CD8-positive, alpha-beta memory T cell (primary cell): ENCODE results near the gene HABP4. TPM values are rescaled to one million over a fixed set of nuclear protein-coding genes. Genes with fewer than 3 reads are reported as not detected.

Experiments
- CTCF ChIA-PET: fragments of 350-600 bp; sonication (Branson Sonifier 250); formaldehyde crosslinking; loops from one replicate; lab custom pipeline; 2021; ENCODE audit warnings: antibody characterized with exemption; lab: Charles Lee
- POLR2A ChIA-PET: fragments of 350-600 bp; sonication (Branson Sonifier 250); formaldehyde crosslinking; loops from one replicate; lab custom pipeline; 2021; ENCODE audit warnings: antibody characterized with exemption; lab: Charles Lee
- DNase-seq, 5 donors: peaks; one replicate each; pipeline versions ENCODE4 v3.0.0 to v3.0.0-alpha.2; 2020 to 2022; ENCODE audit warnings: mixed read lengths in 1 of 5
- H3K27ac ChIP-seq: one replicate; pipeline ENCODE4 v1.7.0; 2013; ENCODE audit warnings: low read depth, mild to moderate bottlenecking, low read length, moderate library complexity
- H3K27me3 ChIP-seq: 2 replicates; pipeline ENCODE4 v1.7.0; 2013; ENCODE audit warnings: low read length, mild to moderate bottlenecking; ENCODE audit not compliant: insufficient read depth, poor library complexity, severe bottlenecking
- H3K36me3 ChIP-seq: 2 replicates; pipeline ENCODE4 v1.7.0; 2013; ENCODE audit warnings: mild to moderate bottlenecking, low read length, moderate library complexity; ENCODE audit not compliant: insufficient read depth
- H3K4me1 ChIP-seq: 2 replicates; pipeline ENCODE4 v1.7.0; 2013; ENCODE audit warnings: mild to moderate bottlenecking, low read length, moderate library complexity; ENCODE audit not compliant: insufficient read depth
- H3K4me3 ChIP-seq: 2 replicates; pipeline ENCODE4 v1.7.0; 2013; ENCODE audit warnings: mild to moderate bottlenecking, low read length
- H3K9me3 ChIP-seq: 2 replicates; pipeline ENCODE4 v1.7.0; 2013; ENCODE audit warnings: mild to moderate bottlenecking, low read length
- H3K27ac Mint-ChIP-seq, 8 donors: one replicate each; pipeline ENCODE4 v1.8.0; 2020 to 2021; ENCODE audit warnings: mixed read lengths in 8 of 8, mild to moderate bottlenecking in 6 of 8, inconsistent platforms in 3 of 8, moderate library complexity in 3 of 8
- H3K27me3 Mint-ChIP-seq, 2 donors: one replicate each; pipeline ENCODE4 v1.8.0; 2020 to 2021; ENCODE audit warnings: mixed read lengths in 2 of 2, mild to moderate bottlenecking in 1 of 2, moderate library complexity in 1 of 2
- H3K36me3 Mint-ChIP-seq, 3 donors: one replicate each; pipeline ENCODE4 v1.8.0; 2020 to 2021; ENCODE audit warnings: mixed read lengths in 3 of 3, inconsistent platforms in 1 of 3, mild to moderate bottlenecking in 1 of 3
- H3K4me1 Mint-ChIP-seq, 3 donors: one replicate each; pipeline ENCODE4 v1.8.0; 2020 to 2021; ENCODE audit warnings: mixed read lengths in 3 of 3, inconsistent platforms in 1 of 3, mild to moderate bottlenecking in 1 of 3
- H3K4me3 Mint-ChIP-seq, 7 donors: one replicate each; pipeline ENCODE4 v1.8.0; 2020 to 2021; ENCODE audit warnings: mixed read lengths in 7 of 7, mild to moderate bottlenecking in 6 of 7, moderate library complexity in 4 of 7, inconsistent platforms in 2 of 7
- H3K9me3 Mint-ChIP-seq, 5 donors: one replicate each; pipeline ENCODE4 v1.8.0; 2020 to 2022; ENCODE audit warnings: mixed read lengths in 5 of 5, mild to moderate bottlenecking in 3 of 5, moderate library complexity in 2 of 5, inconsistent platforms in 1 of 5
- polyA plus RNA-seq: library from polyadenylated mRNA; unstranded; fragments of 300-500 nt; fragmentation: Illumina TruSeq; gene quantifications from one replicate; pipeline ENCODE4 v1.2.3, GENCODE V29; 2021
- total RNA-seq, 2 experiments: library from RNA; stranded (reverse); gene quantifications; one replicate each; pipeline ENCODE4 v1.2.3, GENCODE V29; 2021

Gene HABP4
- total and polyA plus RNA-seq, 3 experiments from 2014 or later, result 20.4 to 24.1 (median 21.0) TPM

GRCh38 chr9:96464426-96464825 is 14.5 kb downstream of the HABP4 start:
- H3K27ac ChIP-seq, result no peak overlapping the region

DNA sequence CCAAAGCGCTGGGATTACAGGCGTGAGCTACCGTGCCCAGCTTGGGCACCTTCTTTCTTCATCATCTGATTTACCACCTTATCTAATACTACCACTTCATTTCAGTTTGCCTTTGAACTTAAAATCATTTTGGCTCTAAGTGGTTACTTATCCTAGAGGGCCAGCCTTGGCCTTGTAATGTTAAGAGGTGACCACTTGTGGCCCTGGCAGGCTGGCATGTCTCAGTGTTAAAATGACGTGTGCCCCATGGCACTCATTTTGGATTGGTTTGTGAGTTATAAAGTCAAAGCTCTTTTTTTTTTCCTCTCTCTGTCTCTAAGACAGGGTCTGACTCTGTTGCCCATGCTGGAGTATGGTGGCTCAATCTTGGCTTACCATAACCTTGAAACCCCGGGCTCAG is 17.8 kb downstream of the HABP4 start:
- H3K36me3 ChIP-seq, result peaks cover 11% of the 10 kb centered on the region
- Mint-ChIP-seq H3K4me1 (peaks cover 0 to 2% (median 0%) of the 10 kb centered on the region in 3 donors), H3K36me3 (peaks cover 0 to 72% (median 13%) of the 10 kb centered on the region in 3 donors), H3K4me3 (no peak overlapping the region), H3K27me3 (no peaks in the 10 kb centered on the region), H3K9me3 (no peaks in the 10 kb centered on the region), H3K27ac (peak overlapping the region in 1 of 8 donors; percentile 86)
- CTCF ChIA-PET, result no interaction called here
- no peak for DNase-seq
- POLR2A ChIA-PET, result no interaction called here
- H3K4me3 ChIP-seq, result no peak overlapping the region
- no peak overlapping the region for H3K27ac ChIP-seq
- no peaks in the 10 kb centered on the region for H3K4me1 ChIP-seq
- no peaks in the 10 kb centered on the region for H3K9me3 ChIP-seq
- H3K27me3 ChIP-seq, result no peaks in the 10 kb centered on the region

More at GRCh38 chr9:96464426-96464825, 14.5 kb downstream of the HABP4 start:
- Histone ChIP-seq H3K27me3 (no peaks in the 10 kb centered on the region), H3K4me1 (no peaks in the 10 kb centered on the region), H3K9me3 (no peaks in the 10 kb centered on the region), H3K4me3 (no peak overlapping the region), H3K36me3 (peaks cover 16% of the 10 kb centered on the region)
- Mint-ChIP-seq H3K27ac (peak overlapping the region in 2 of 8 donors; percentile 44 to 49), H3K9me3 (no peaks in the 10 kb centered on the region), H3K4me3 (no peak overlapping the region), H3K4me1 (peaks cover 0 to 2% (median 0%) of the 10 kb centered on the region in 3 donors), H3K27me3 (no peaks in the 10 kb centered on the region), H3K36me3 (peaks cover 0 to 73% (median 14%) of the 10 kb centered on the region in 3 donors)
- ChIA-PET CTCF (no interaction called here), POLR2A (no interaction called here)
- no peak for DNase-seq

GRCh38 chr9:96476013-96476412 is 26.0 kb downstream of the HABP4 start:
- no peak overlapping the region for H3K4me3 ChIP-seq
- no peaks in the 10 kb centered on the region for H3K9me3 ChIP-seq
- Mint-ChIP-seq H3K9me3 (no peaks in the 10 kb centered on the region), H3K4me1 (peaks cover 8 to 24% (median 20%) of the 10 kb centered on the region in 3 donors), H3K36me3 (peaks cover 0 to 38% (median 16%) of the 10 kb centered on the region in 3 donors), H3K4me3 (peak overlapping the region in 1 of 7 donors; percentile 7), H3K27ac (peak overlapping the region in 1 of 8 donors; percentile 36), H3K27me3 (no peaks in the 10 kb centered on the region)
- peaks cover 11% of the 10 kb centered on the region for H3K36me3 ChIP-seq
- H3K27me3 ChIP-seq, result no peaks in the 10 kb centered on the region
- H3K27ac ChIP-seq, result no peak overlapping the region
- no peak for DNase-seq
- no peaks in the 10 kb centered on the region for H3K4me1 ChIP-seq
- CTCF ChIA-PET, result no interaction called here
- POLR2A ChIA-PET, result no interaction called here

DNA sequence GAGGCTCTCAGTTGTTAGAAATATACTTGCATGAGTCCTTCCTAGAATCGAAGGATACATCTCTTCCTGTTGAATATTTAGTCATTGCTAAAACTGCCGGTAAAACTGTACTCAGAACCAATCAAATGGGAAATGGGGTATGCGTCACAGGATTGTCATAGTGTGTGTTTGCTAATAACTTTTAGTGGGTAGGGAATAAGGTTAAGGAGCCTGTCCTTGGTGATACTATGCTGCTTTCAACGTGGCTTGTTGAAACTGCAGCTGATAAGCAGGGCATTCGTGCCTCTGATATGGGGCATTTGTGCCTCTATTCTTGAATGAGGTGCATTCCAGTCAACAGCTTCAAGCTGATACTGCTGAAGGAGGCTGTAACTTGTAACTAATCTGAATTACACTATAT is 26.6 kb downstream of the HABP4 start:
- peaks cover 8 to 24% (median 20%) of the 10 kb centered on the region in 3 donors for H3K4me1 Mint-ChIP-seq
- H3K27me3 Mint-ChIP-seq, result no peaks in the 10 kb centered on the region
- POLR2A ChIA-PET, result no interaction called here
- H3K36me3 ChIP-seq, result peaks cover 11% of the 10 kb centered on the region
- peaks cover 0 to 32% (median 13%) of the 10 kb centered on the region in 3 donors for H3K36me3 Mint-ChIP-seq
- CTCF ChIA-PET, result no interaction called here
- H3K9me3 ChIP-seq, result no peaks in the 10 kb centered on the region
- H3K4me3 Mint-ChIP-seq, result no peak overlapping the region
- H3K4me1 ChIP-seq, result no peaks in the 10 kb centered on the region
- no peaks in the 10 kb centered on the region for H3K9me3 Mint-ChIP-seq
- no peak overlapping the region for H3K4me3 ChIP-seq
- DNase-seq, result no peak
- H3K27ac Mint-ChIP-seq, result peak overlapping the region in 2 of 8 donors; percentile 0 to 56
- H3K27me3 ChIP-seq, result no peaks in the 10 kb centered on the region
- H3K27ac ChIP-seq, result no peak overlapping the region

- H3K27ac Mint-ChIP-seq, result peak overlapping the region in 4 of 8 donors; percentile 17 to 81 (median 44)
- no peak overlapping the region for H3K27ac ChIP-seq
- DNase-seq, result no peak
- no peaks in the 10 kb centered on the region for H3K9me3 Mint-ChIP-seq
- H3K36me3 ChIP-seq, result peaks cover 7% of the 10 kb centered on the region
- no peaks in the 10 kb centered on the region for H3K4me1 ChIP-seq
- CTCF ChIA-PET, result no interaction called here
- H3K4me1 Mint-ChIP-seq, result peaks cover 8 to 37% (median 28%) of the 10 kb centered on the region in 3 donors
- H3K4me3 ChIP-seq, result no peak overlapping the region
- no peak overlapping the region for H3K4me3 Mint-ChIP-seq
- POLR2A ChIA-PET, result no interaction called here
- no peaks in the 10 kb centered on the region for H3K9me3 ChIP-seq
- H3K36me3 Mint-ChIP-seq, result peaks cover 0 to 47% (median 24%) of the 10 kb centered on the region in 3 donors
- no peaks in the 10 kb centered on the region for H3K27me3 ChIP-seq
- H3K27me3 Mint-ChIP-seq, result no peaks in the 10 kb centered on the region
Measured at GRCh38 chr9:96478829-96479371, 28.9 kb downstream of the HABP4 start.

GRCh38 chr9:96480736-96481135 is 30.8 kb downstream of the HABP4 start:
- peaks cover 4% of the 10 kb centered on the region for H3K36me3 ChIP-seq
- H3K9me3 ChIP-seq, result no peaks in the 10 kb centered on the region
- H3K27me3 Mint-ChIP-seq, result no peaks in the 10 kb centered on the region
- ChIA-PET POLR2A (no interaction called here), CTCF (interaction anchor here (1.4 kb wide), 1 partner anchor 15 kb away, joined by 3 read pairs; no protein-coding TSS in a partner anchor)
- no peak overlapping the region for H3K4me3 Mint-ChIP-seq
- H3K36me3 Mint-ChIP-seq, result peaks cover 5 to 57% (median 24%) of the 10 kb centered on the region in 3 donors
- no peak overlapping the region for H3K27ac Mint-ChIP-seq
- peaks cover 9 to 38% (median 28%) of the 10 kb centered on the region in 3 donors for H3K4me1 Mint-ChIP-seq
- no peaks in the 10 kb centered on the region for H3K9me3 Mint-ChIP-seq
- H3K27me3 ChIP-seq, result no peaks in the 10 kb centered on the region
- DNase-seq, result no peak
- H3K4me3 ChIP-seq, result no peak overlapping the region
- no peak overlapping the region for H3K27ac ChIP-seq
- no peaks in the 10 kb centered on the region for H3K4me1 ChIP-seq

DNA sequence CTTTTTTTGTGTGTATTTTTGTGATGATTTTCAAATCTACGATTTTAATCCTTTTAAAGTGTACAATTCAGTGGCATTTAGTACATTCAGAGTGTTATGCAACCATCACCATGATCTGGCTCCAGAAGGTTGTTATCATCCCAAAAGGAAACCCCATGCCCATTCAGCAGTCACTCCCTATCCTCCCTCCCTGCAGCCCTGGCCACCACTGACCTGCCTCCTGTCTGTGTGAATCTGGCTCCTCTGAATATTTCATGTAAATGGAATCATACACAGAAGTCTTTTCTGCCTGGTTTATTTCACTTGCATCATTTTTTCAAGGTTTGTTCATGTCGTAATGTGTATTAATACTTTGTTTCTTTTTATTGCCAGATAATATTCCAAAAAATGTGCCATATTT is 32.5 kb downstream of the HABP4 start:
- Histone ChIP-seq H3K27ac (no peak overlapping the region), H3K4me1 (no peaks in the 10 kb centered on the region), H3K9me3 (no peaks in the 10 kb centered on the region), H3K4me3 (no peak overlapping the region), H3K27me3 (no peaks in the 10 kb centered on the region), H3K36me3 (peaks cover 4% of the 10 kb centered on the region)
- no peak for DNase-seq
- POLR2A ChIA-PET, result no interaction called here
- Mint-ChIP-seq H3K36me3 (peaks cover 7 to 66% (median 27%) of the 10 kb centered on the region in 3 donors), H3K27me3 (no peaks in the 10 kb centered on the region), H3K4me3 (no peak overlapping the region), H3K9me3 (no peaks in the 10 kb centered on the region), H3K4me1 (peaks cover 7 to 33% (median 23%) of the 10 kb centered on the region in 3 donors), H3K27ac (no peak overlapping the region)
- CTCF ChIA-PET, result no interaction called here

GRCh38 chr9:96483197-96483596 is 33.2 kb downstream of the HABP4 start:
- Mint-ChIP-seq H3K4me3 (no peak overlapping the region), H3K4me1 (peaks cover 7 to 28% (median 19%) of the 10 kb centered on the region in 3 donors), H3K36me3 (peaks cover 7 to 70% (median 30%) of the 10 kb centered on the region in 3 donors), H3K27me3 (no peaks in the 10 kb centered on the region), H3K27ac (peak overlapping the region in 1 of 8 donors; percentile 48), H3K9me3 (no peaks in the 10 kb centered on the region)
- no peaks in the 10 kb centered on the region for H3K4me1 ChIP-seq
- POLR2A ChIA-PET, result interaction anchor here (0.6 kb wide), 1 partner anchor 293 kb away, joined by 5 read pairs; no protein-coding TSS in a partner anchor
- no peak for DNase-seq
- H3K9me3 ChIP-seq, result no peaks in the 10 kb centered on the region
- peaks cover 4% of the 10 kb centered on the region for H3K36me3 ChIP-seq
- H3K27ac ChIP-seq, result no peak overlapping the region
- H3K4me3 ChIP-seq, result no peak overlapping the region
- CTCF ChIA-PET, result no interaction called here
- no peaks in the 10 kb centered on the region for H3K27me3 ChIP-seq
